Skin epidermis (tissue), 12 donors: ENCODE results near the gene CELSR1.
"Not testable (repeated sequence)": the region's sequence is repeated elsewhere in the genome, so short reads cannot be mapped to it uniquely, and the experiment has no call there.

ENCODE experiments used
- H3K27ac ChIP-seq, 21 experiments: fragments of 200-600 bp; sonication (generic) in 11 of 21; one replicate each; pipeline ENCODE4 v1.5.0; 2020; ENCODE audit warnings: mild to moderate bottlenecking in 3 of 21, inconsistent platforms in 2 of 21, moderate library complexity in 2 of 21
- H3K4me3 ChIP-seq, 7 experiments: fragments of 200-600 bp; sonication (generic) in 2 of 7; one replicate each; pipeline ENCODE4 v1.5.0; 2020; ENCODE audit warnings: inconsistent platforms in 2 of 7, mild to moderate bottlenecking in 2 of 7, moderate library complexity in 1 of 7

CELSR1 gene

GRCh38 chr22:46397514-46397913 is 139.9 kb downstream of the CELSR1 start:
- Histone ChIP-seq H3K27ac (no peak overlapping the region), H3K4me3 (no peak overlapping the region)

- H3K27ac ChIP-seq, H3K4me3 ChIP-seq: not testable (repeated sequence)
Observed at GRCh38 chr22:46397049-46397448, 140.4 kb downstream of the CELSR1 start.

GRCh38 chr22:46395145-46395544 is 142.3 kb downstream of the CELSR1 start:
- Histone ChIP-seq H3K4me3 (no peak overlapping the region), H3K27ac (no peak overlapping the region)

GRCh38 chr22:46394622-46395021 is 142.8 kb downstream of the CELSR1 start:
- H3K4me3 ChIP-seq, result no peak overlapping the region
- H3K27ac ChIP-seq, result no peak overlapping the region

- Histone ChIP-seq H3K27ac (no peak overlapping the region), H3K4me3 (no peak overlapping the region)
Observed at GRCh38 chr22:46393873-46394272, 143.5 kb downstream of the CELSR1 start.

- H3K4me3 ChIP-seq, result no peak overlapping the region
- H3K27ac ChIP-seq, result no peak overlapping the region
Observed at GRCh38 chr22:46392137-46392844, 145.1 kb downstream of the CELSR1 start.

GRCh38 chr22:46391486-46392136 is 145.8 kb downstream of the CELSR1 start:
- Histone ChIP-seq H3K4me3 (no peak overlapping the region), H3K27ac (peak overlapping the region in 2 of 21 experiments; percentile 10 to 34)

- peak overlapping the region in 7 of 21 experiments; percentile 10 to 49 (median 38) for H3K27ac ChIP-seq
- no peak overlapping the region for H3K4me3 ChIP-seq
Observed at GRCh38 chr22:46390652-46391301, 146.6 kb downstream of the CELSR1 start.

GRCh38 chr22:46390105-46390651 is 147.2 kb downstream of the CELSR1 start:
- Histone ChIP-seq H3K4me3 (no peak overlapping the region), H3K27ac (peak overlapping the region in 4 of 21 experiments; percentile 11 to 49 (median 38))

- Histone ChIP-seq H3K4me3 (no peak overlapping the region), H3K27ac (no peak overlapping the region)
Observed at GRCh38 chr22:46389081-46389480, 148.3 kb downstream of the CELSR1 start.

- no peak overlapping the region for H3K27ac ChIP-seq
Observed at GRCh38 chr22:46388647-46389046, 148.8 kb downstream of the CELSR1 start.

GRCh38 chr22:46387748-46388147 is 149.7 kb downstream of the CELSR1 start:
- Histone ChIP-seq H3K4me3 (no peak overlapping the region), H3K27ac (no peak overlapping the region)

More at GRCh38 chr22:46388647-46389046, 148.8 kb downstream of the CELSR1 start:
- H3K4me3 ChIP-seq, result no peak overlapping the region

GRCh38 chr22:46386312-46386711 is 151.1 kb downstream of the CELSR1 start:
- Histone ChIP-seq H3K27ac (no peak overlapping the region), H3K4me3 (no peak overlapping the region)

- H3K27ac ChIP-seq, result no peak overlapping the region
- H3K4me3 ChIP-seq, result no peak overlapping the region
Observed at GRCh38 chr22:46382524-46382923, 154.9 kb downstream of the CELSR1 start.

- no peak overlapping the region for H3K4me3 ChIP-seq
- H3K27ac ChIP-seq, result no peak overlapping the region
Observed at GRCh38 chr22:46381731-46382130, 155.7 kb downstream of the CELSR1 start.

GRCh38 chr22:46381142-46381541 is 156.3 kb downstream of the CELSR1 start:
- Histone ChIP-seq H3K4me3 (no peak overlapping the region), H3K27ac (no peak overlapping the region)

- Histone ChIP-seq H3K4me3 (no peak overlapping the region), H3K27ac (no peak overlapping the region)
Observed at GRCh38 chr22:46380581-46380980, 156.8 kb downstream of the CELSR1 start.

GRCh38 chr22:46380069-46380468 is 157.4 kb downstream of the CELSR1 start:
- Histone ChIP-seq H3K4me3 (no peak overlapping the region), H3K27ac (no peak overlapping the region)

GRCh38 chr22:46379066-46379930 is 158.1 kb downstream of the CELSR1 start:
- no peak overlapping the region for H3K27ac ChIP-seq
- no peak overlapping the region for H3K4me3 ChIP-seq
